GDM1 (cell line): Measurements from ENCODE around the gene RTL1.

Experiments
- DNase-seq: peaks from one replicate; lab custom pipeline; 2025; lab: John Stamatoyannopoulos, UW

Gene RTL1

GRCh38 chr14:100851586-100851916 lies 52.0 kb downstream of the RTL1 start:
- no peak for DNase-seq

DNA sequence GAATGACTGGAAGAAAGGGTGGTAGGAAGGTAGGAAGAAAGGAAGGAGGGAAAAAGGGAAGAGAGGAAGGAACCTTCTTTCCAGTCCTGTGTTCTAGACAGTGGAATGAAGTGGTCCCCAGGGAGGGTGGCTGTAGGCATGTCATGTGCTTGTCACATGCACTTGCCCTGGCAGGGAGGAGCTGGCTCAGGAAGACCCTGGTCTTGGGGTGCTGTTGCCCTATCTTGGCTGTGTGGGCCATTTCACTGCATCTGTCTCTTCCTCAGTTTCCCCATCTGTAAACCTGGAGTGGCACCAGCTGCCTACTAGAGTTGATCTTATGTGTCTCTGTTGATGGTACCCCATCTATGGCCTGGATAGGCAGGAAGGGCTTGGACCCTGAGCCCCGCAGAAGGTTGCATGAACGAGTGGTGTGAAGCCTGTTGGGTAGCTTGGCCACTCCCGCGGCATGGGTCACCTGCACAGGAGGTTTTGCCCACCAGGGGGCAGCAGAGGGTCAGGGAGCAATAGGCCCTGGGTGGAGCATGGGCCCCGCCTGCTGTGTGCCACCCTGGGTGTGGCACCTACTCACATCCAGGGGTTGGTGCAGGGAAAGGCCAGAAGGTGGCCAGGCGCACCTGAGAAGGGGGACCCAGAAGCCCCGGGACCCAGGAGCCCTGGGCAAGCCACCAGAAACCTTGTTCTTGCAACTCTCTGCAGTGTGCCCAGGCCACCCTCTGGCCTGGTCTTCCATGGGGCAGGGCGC lies 52.5 kb downstream of the RTL1 start:
- peak; percentile 47 for DNase-seq

DNA sequence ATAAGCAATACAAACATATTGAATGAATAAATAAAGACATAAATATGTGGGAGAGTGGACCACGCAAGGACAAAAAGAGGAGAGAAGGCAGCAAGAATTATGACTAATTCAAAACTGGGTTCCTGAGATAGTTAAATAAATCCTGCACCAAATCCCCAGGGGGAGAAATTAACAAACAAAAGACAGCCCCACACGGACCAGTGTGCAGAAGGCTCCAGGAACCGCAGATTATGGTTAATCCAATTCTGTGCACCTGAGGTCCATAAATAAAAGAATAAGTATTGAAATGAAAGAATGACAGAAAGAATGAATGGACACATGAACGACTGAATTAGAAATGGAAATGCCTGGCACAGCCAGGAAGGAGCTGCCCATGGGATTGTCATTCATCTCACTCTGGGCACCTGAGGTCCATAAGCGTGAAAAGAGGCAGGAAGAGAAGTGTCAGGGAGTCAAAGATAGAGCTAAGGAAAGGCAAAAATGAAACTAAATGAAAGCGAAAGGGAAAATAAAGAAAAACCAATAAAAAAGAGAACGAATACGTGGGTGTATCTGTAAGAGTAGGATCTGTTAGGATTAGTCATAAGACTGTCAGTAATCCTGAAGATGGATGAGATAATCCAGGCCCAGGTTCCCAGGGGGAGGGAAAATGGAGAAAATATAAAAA lies 54.3 kb downstream of the RTL1 start:
- no peak for DNase-seq

- no peak for DNase-seq
These were observed 57.1 kb downstream of the RTL1 start for GRCh38 chr14:100846309-100846859.

- DNase-seq: no peak
These were observed 58.2 kb downstream of the RTL1 start for GRCh38 chr14:100845341-100845740.

DNA sequence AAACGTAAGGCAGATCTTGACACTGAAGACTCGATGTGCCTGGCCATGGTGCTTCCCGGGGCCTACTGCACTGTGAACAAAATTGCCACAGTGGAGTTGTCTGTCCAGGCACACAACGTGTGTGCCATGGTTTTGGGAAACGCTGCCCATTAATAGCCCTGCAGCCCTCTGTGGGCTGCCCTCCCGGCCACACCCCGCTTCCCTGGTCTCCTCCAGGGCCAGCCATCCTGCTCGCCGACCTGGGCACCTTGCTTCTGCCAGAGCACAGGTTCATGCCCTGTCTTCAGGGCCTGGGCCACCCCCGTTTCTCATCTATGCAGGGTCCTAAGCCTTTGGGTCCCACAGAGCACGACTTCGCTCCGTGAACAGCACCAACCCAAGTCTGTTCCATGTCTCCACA lies 58.7 kb downstream of the RTL1 start:
- DNase-seq: no peak

- DNase-seq: no peak
These were observed 59.1 kb downstream of the RTL1 start for GRCh38 chr14:100844421-100844820.

GRCh38 chr14:100844082-100844408 lies 59.5 kb downstream of the RTL1 start:
- no peak for DNase-seq

DNA sequence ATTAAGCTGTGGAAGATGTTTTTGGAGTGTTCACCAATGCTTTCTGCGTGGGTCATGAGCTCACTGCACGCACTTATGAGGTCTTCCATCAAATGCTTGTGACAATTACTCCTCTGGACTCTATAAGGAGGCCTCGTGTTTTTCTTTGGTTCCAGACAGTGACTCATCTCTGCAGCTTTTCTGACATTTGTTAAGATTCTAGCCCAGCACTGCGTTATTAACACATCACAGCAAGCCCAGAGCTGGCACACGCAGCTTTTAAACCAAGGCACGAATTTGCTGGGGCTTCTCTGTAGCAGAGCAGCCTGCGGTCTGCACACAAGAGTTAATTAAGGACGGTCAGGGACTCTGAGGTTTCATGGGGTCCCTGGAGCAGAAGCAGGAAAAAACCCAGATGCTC lies 60.7 kb downstream of the RTL1 start:
- DNase-seq: no peak

DNA sequence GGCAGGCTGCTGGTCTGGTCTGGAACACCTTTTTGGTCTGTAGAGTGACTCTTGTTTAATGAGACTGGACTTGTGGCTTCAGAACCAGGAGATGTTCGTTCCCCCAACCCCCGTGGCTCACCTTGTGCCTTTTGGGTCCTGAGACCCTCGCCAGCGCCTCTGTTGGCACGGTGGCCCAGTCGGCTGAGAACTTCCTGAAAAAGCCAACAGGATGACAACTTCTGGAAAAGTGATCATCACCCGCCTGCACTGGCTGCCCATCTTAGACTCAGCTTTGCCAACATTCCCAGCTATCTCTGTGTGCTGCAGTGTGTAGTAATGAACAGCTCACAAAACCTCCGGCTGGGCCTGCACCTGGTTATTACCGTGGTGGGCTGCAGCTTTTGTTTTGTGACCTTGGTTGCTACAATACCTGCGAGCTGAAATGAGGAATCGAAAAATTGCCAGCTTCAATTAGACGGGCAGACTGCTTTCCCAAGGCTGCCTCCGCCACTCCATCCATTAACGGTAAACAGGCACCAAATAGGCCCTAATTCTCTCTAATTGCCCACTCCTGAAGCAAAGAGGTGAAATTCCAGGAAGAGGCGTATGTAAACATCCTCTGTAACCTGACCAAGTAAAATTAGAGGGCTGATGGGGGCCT lies 61.6 kb downstream of the RTL1 start:
- no peak for DNase-seq

GRCh38 chr14:100841066-100841760 lies 62.3 kb downstream of the RTL1 start:
- DNase-seq: no peak

DNA sequence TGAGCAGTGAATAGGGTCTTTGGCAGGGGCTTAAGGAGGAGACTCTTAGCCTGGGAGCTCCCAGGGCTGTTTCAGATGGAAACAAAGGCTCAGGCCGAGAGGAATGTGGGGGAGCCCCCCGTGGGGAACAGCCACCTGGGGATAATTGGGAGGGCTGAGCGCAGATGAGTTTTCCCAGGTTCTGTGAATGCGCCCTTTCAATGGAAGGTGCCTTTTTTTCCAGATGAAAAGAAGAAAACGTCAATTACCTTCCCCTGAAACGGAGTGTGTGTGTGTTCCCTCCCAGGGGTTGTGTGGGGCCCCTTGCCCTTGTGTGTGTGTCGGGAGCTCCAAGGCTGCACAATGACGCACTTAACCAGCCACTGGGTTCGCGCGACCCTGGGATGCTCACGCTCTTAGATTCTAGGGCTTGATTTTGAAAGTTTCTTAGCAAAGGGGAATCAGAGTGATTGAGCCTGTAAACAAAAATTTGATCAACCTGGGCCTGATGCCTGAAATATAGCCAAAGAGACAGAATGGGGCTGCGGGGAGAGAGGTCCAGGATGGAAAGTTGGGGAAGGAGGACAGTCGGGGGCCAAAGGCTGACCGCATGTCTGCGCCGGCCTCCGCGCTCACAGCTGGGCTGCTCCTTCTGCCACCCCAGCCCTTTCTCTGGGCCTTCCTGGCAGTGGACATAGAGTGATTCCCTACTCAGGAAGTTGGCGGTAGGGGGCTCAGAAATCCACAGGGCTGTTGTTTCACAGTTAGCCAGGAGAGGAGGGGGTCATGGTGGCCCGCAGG lies 63.0 kb downstream of the RTL1 start:
- no peak for DNase-seq

GRCh38 chr14:100839681-100840111 lies 63.8 kb downstream of the RTL1 start:
- no peak for DNase-seq

DNA sequence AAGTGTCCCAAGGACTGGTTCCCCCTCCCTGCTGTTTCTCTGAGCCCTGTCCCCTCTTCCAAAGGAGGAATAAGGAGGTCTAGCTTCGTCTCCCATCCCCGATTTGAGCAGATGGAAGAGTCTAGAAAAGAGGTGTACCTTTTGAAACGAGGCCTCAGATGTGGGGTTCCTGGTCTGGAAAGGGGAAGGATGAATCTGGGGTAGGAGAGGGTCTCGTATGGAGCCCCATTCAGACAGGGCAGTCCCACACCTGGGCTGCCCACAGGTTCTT lies 64.3 kb downstream of the RTL1 start:
- DNase-seq: no peak

DNA sequence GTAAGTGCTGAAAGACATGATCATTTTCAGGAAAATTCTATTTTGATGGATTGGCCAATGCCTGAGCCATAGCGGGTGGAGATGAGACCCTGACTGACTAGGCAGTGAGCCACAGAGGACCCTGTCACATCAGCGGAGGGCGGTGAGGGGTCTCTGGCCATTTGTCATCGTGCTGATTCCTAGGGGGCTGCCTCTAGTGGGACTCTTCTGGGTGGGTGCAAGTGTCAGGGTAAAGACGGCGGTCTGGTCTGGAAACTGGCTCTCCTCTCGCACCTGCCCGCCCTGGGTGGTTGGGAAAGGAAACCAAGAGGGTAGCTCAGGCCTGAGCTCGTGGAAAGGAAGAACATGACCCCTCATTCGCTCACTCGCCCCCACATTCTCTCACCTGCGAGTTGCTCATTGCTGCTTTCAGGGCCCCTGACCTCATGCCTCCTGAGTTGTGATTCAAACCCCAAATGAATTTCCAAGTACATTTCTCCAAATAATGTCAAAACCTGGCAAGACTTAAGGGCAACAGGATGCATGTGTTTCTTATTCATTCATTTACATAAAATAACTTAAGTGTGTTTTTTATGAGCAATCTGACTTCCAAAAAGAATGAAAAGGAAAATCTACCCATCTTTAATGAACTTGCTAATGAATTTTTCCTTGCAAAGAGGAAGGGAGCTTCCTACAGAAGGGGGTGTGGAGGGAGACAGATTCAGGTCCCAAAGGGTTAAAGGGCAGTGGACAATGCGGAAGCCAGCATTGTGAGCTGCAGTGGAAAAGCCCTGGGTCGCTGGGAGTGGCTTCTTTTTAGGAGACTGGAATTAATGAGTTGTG lies 64.8 kb downstream of the RTL1 start:
- DNase-seq: no peak

GRCh38 chr14:100837805-100838350 lies 65.6 kb downstream of the RTL1 start:
- DNase-seq: no peak

DNA sequence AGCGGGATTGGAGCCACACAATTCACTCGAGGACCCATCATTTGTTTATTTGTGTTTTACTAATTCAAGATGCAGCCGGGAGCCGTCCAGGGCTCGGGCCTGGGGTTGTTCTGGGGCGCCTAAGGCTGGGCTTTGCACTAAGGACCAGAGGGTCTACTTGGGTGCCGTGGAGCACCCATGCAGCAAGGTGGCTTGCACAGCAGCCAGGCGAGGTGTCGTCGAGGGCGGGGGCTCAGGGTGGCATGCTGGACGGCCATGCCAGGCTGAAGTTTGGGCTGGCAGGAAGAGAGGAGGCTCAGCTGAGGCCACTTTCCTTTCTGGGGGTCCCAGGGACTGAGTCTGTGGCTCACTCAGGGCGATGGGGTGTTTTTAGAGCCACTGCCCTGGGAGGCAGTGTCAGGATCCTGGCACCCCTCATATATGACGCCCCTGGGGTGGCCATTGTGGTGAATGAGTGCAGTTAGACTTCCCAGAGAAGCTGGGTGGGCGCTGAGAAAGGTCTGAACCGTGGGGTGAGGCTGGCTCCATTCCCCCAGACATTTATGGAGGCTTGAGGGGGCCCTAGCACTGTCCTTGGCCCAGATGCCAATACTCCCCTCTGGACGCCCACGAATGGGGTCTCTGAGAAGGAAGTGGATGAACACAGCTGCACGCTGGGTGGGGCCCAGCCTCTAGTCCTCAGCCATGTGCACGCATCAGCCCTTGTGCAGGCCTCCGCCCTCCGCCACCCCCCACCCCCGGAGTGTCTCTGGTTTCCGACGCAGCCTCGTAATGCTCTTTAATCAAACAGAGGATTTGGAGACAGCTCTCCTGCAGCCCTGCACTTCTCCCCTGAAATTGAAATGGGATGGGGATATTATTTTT lies 66.3 kb downstream of the RTL1 start:
- DNase-seq: no peak

GRCh38 chr14:100836311-100836805 lies 67.2 kb downstream of the RTL1 start:
- DNase-seq: no peak

- no peak for DNase-seq
These were observed 67.8 kb downstream of the RTL1 start for GRCh38 chr14:100835548-100836310.
